SK-N-SH treated with all-trans-retinoic acid at 6 μM for 48 hours (cell line): ENCODE data around the gene FBXO3.

Source experiments
- CREB5 ChIP-seq: fragments of 250-450 bp; sonication (Bioruptor Pico); IDR thresholded peaks from 2 replicates; pipeline ENCODE4 v1.5.1; 2020; ENCODE audit warnings: low read depth, mild to moderate bottlenecking, moderate library complexity
- PATZ1 ChIP-seq: fragments of 250-450 bp; sonication (Bioruptor Pico); IDR thresholded peaks from 2 replicates; pipeline ENCODE4 v1.8.0; 2020; ENCODE audit warnings: mild to moderate bottlenecking, moderate library complexity, borderline replicate concordance
- PPARA ChIP-seq: fragments of 250-450 bp; sonication (Bioruptor Pico); IDR thresholded peaks from 2 replicates; pipeline ENCODE4 v1.5.0; 2020; ENCODE audit warnings: mild to moderate bottlenecking, borderline replicate concordance
- RARB ChIP-seq: fragments of 250-450 bp; sonication (Bioruptor Pico); IDR thresholded peaks from 2 replicates; pipeline ENCODE4 v1.8.0; 2021; ENCODE audit warnings: mild to moderate bottlenecking, moderate library complexity
- SNAI2 ChIP-seq: fragments of 250-450 bp; sonication (Bioruptor Pico); IDR thresholded peaks from 2 replicates; pipeline ENCODE4 v1.5.0; 2020; ENCODE audit warnings: mild to moderate bottlenecking, moderate library complexity
- TCF4 ChIP-seq: fragments of 250-450 bp; sonication (Bioruptor Pico); IDR thresholded peaks from 2 replicates; pipeline ENCODE4 v1.8.0; 2021; ENCODE audit warnings: mild to moderate bottlenecking, moderate library complexity, borderline replicate concordance
- ZC3H10 ChIP-seq: fragments of 250-450 bp; sonication (Bioruptor Pico); IDR thresholded peaks from 2 replicates; pipeline ENCODE4 v1.5.1; 2021; ENCODE audit warnings: mild to moderate bottlenecking, moderate library complexity
- ZFP3 ChIP-seq: fragments of 250-450 bp; sonication (Bioruptor Pico); IDR thresholded peaks from 2 replicates; pipeline ENCODE4 v1.5.0; 2020; ENCODE audit warnings: mild to moderate bottlenecking, moderate library complexity
- ZNF565 ChIP-seq: fragments of 450-650 bp; formaldehyde crosslinking; conservative IDR thresholded peaks from 2 replicates; pipeline ENCODE4 v1.5.0; 2020; ENCODE audit warnings: low read depth, mild to moderate bottlenecking, moderate library complexity
- ZNF70 ChIP-seq: fragments of 450-650 bp; formaldehyde crosslinking; IDR thresholded peaks from 2 replicates; pipeline ENCODE4 v1.5.0; 2020; ENCODE audit warnings: mild to moderate bottlenecking, moderate library complexity
- ZNF8 ChIP-seq: fragments of 450-650 bp; formaldehyde crosslinking; IDR thresholded peaks from 2 replicates; pipeline ENCODE4 v1.5.0; 2020; ENCODE audit warnings: mild to moderate bottlenecking, moderate library complexity

DNA sequence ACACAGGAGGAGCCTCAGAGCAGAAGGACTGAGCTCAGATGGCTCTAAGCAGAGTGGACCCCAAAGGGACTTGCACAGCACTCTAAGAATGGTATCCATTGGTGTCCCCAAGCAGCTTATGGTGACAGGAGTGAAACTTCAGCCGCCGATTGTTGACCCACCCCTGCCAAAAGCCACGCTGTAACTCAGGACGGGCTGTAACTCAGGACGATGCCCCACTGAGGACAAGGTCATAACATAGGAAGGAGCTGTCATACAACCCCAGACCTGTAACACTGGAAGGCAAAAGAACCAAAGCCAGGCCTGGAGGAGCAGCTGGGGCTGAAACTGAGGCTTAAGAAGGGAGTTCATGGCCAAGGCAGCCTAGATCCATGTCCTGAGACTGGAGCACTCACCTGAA lies 52.3 kb downstream of the FBXO3 start:
- TF ChIP-seq PPARA (CRISPR knock-in tag) (no peak), ZC3H10 (CRISPR knock-in tag) (no peak), CREB5 (CRISPR knock-in tag) (no peak), RARB (CRISPR knock-in tag) (no peak), TCF4 (CRISPR knock-in tag) (no peak), ZNF70 (no peak), ZNF565 (no peak), PATZ1 (no peak), ZFP3 (CRISPR knock-in tag) (no peak), SNAI2 (CRISPR knock-in tag) (no peak), ZNF8 (CRISPR knock-in tag) (no peak)
